Skeletal muscle tissue (tissue), 4 donors: Measurements from ENCODE around the gene TNIK. TPM values are rescaled to one million over a fixed set of nuclear protein-coding genes. Genes with fewer than 3 reads are reported as not detected.

Source experiments
- H3K27ac ChIP-seq: one replicate; pipeline ENCODE4 v1.7.0; 2013; ENCODE audit warnings: mild to moderate bottlenecking, low read depth, low read length, inconsistent platforms
- H3K27me3 ChIP-seq, 3 donors: one replicate each; pipeline ENCODE4 v1.7.0; 2013; ENCODE audit warnings: low read length in 3 of 3; ENCODE audit not compliant: control insufficient read depth in 3 of 3, insufficient read depth in 3 of 3
- H3K36me3 ChIP-seq, 3 donors: one replicate each; pipeline ENCODE4 v1.7.0; 2013; ENCODE audit warnings: low read length in 3 of 3; ENCODE audit not compliant: control insufficient read depth in 3 of 3, insufficient read depth in 3 of 3
- H3K4me1 ChIP-seq, 3 donors: one replicate each; pipeline ENCODE4 v1.7.0; 2013; ENCODE audit warnings: low read length in 3 of 3, mild to moderate bottlenecking in 3 of 3; ENCODE audit not compliant: control insufficient read depth in 3 of 3, insufficient read depth in 3 of 3
- H3K4me3 ChIP-seq, 3 donors: one replicate each; pipeline ENCODE4 v1.7.0; 2013; ENCODE audit warnings: low read length in 3 of 3
- H3K9ac ChIP-seq, 3 donors: one replicate each; pipeline ENCODE4 v1.7.0; 2013; ENCODE audit warnings: low read length in 3 of 3, mild to moderate bottlenecking in 3 of 3, moderate library complexity in 2 of 3, low read depth in 1 of 3
- H3K9me3 ChIP-seq, 3 donors: one replicate each; pipeline ENCODE4 v1.7.0; 2013; ENCODE audit warnings: low read length in 3 of 3; ENCODE audit not compliant: control insufficient read depth in 3 of 3
- total RNA-seq: library from RNA; depleted of rRNA; stranded (reverse); fragments of >200 nt; gene quantifications from one replicate; pipeline ENCODE4 v1.2.3, GENCODE V29; 2014
- donor health status: Osteomylitis.

TNIK gene
- total RNA-seq, 1 donor from 2014 or later = 31.3 TPM

DNA sequence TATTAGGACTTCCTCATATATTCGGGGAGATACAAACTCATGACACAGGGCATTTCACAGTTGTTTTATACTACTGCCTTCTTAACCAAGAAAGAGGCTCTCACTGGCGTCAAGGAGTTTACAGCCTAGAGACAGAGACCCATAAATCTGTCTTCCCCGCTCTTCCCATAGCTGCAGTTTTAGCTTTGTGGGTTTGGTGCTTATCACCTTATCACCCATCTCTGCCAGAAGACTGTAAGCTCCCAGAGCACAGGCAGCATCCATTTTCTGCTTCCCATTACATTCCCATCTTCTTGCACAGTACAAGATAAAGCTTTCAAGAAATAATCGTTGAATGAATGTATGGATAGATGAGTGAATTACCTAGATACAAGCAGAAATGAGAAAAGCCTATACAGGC is 144.3 kb downstream of the TNIK start:
- no peak overlapping the region for H3K9ac ChIP-seq
- H3K27me3 ChIP-seq = no peaks in the 10 kb centered on the region
- no peaks in the 10 kb centered on the region for H3K9me3 ChIP-seq
- H3K36me3 ChIP-seq = no peaks in the 10 kb centered on the region
- H3K4me1 ChIP-seq = peaks cover 5 to 23% (median 12%) of the 10 kb centered on the region in 3 donors
- H3K27ac ChIP-seq = no peak overlapping the region
- no peak overlapping the region for H3K4me3 ChIP-seq

DNA sequence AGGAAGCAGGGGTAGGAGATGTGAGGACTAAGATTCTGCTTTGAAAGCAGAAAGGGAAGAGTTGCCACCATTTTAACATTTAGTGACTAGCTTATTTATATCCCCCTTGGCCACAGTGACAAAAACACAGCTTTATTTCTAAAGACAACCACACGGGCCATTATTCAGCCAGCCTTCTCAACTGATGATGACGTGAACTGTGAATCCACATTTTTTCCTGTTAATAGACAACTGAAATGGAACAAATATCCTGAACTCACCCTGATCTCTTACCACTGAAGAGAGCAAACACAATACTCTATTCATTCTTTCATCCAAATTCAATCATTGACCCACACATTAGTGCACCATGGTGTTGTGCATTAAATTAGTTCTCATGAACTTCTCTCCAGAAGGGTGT is 145.1 kb downstream of the TNIK start:
- H3K9me3 ChIP-seq = no peaks in the 10 kb centered on the region
- no peak overlapping the region for H3K27ac ChIP-seq
- peaks cover 0 to 19% (median 6%) of the 10 kb centered on the region in 3 donors for H3K4me1 ChIP-seq
- no peaks in the 10 kb centered on the region for H3K27me3 ChIP-seq
- H3K4me3 ChIP-seq = no peak overlapping the region
- H3K9ac ChIP-seq = no peak overlapping the region
- H3K36me3 ChIP-seq = no peaks in the 10 kb centered on the region

DNA sequence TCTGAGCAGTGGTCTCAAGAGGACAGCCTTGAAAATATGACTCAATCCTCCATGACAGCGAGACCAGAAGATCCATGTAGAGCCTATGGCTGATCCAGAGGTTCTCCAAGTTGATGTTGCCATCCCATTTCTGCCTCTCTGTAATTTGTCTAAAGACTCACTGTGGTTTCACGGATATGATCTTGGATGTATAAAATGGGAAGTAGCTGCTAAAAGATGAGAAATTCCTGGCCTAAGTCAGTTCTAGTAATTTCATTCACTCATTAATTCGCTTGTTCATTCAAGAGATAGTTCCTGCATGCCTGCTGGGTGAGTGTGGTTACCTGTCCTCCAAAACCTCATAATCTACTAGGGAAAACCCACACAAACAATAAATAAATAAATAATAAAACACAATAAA is 145.9 kb downstream of the TNIK start:
- Histone ChIP-seq H3K27me3 (no peaks in the 10 kb centered on the region), H3K27ac (no peak overlapping the region), H3K4me3 (no peak overlapping the region), H3K36me3 (no peaks in the 10 kb centered on the region), H3K9me3 (no peaks in the 10 kb centered on the region), H3K9ac (no peak overlapping the region), H3K4me1 (peaks cover 0 to 15% (median 6%) of the 10 kb centered on the region in 3 donors)

DNA sequence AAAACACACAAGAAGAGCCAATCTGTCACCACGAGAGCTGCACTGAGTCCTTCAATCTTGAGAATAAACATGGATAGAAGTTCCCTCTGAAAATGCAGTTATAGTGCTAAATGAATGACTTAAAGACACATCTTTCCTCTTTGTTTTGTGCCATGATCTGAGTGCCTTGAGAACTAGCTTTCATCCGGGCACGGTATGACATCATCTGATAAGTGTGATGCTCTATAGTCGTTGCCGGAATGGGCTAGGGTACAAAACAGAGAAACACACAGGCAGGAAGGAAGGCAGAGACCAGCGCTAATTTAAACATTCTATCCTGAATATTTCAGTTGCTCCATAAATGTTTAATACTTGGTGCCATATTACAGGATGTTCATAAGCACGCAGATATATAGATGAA is 146.5 kb downstream of the TNIK start:
- Histone ChIP-seq H3K36me3 (no peaks in the 10 kb centered on the region), H3K27me3 (no peaks in the 10 kb centered on the region), H3K9ac (no peak overlapping the region), H3K4me3 (no peak overlapping the region), H3K27ac (no peak overlapping the region), H3K4me1 (peaks cover 0 to 15% (median 6%) of the 10 kb centered on the region in 3 donors), H3K9me3 (no peaks in the 10 kb centered on the region)

DNA sequence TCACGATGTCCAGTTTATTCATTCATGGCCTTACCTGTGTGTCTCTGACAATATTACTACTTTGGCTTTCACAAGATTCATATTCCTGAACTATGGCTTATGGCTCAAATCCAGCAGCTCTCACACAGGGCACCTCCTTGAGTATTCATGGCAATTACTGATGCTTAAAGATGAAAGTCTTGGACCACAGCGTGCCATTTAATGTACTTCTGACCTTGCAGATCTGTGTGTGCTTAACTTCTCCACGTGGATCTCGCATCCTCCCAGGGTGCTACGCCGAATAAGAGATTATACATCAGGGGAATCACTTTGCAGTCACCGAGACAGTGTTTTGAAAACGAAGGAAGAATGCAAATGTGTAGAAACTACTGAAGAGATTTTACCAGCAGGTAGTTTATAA is 147.5 kb downstream of the TNIK start:
- Histone ChIP-seq H3K27ac (no peak overlapping the region), H3K4me3 (no peak overlapping the region), H3K27me3 (no peaks in the 10 kb centered on the region), H3K36me3 (no peaks in the 10 kb centered on the region), H3K4me1 (peaks cover 0 to 13% (median 2%) of the 10 kb centered on the region in 3 donors), H3K9me3 (no peaks in the 10 kb centered on the region), H3K9ac (no peak overlapping the region)

DNA sequence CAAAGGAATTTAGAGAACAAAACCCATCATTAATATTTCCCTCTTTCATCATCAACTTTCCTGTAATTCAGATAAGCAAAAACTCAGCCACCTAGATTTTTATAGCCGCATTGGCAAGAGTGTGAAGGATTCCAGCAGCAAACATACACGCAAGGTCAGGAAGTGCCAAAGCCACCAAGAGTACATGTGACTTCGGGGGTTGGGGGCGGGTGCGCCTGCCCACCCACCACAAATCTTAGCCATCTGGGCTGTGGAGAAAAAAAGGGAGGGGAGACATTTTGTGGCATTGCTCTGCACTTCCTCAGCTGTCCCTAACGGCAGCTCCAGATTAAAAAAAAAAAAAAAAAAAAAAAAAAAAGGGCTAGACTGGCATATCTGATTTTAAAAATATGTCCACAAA is 148.4 kb downstream of the TNIK start:
- H3K4me1 ChIP-seq = peaks cover 2 to 9% (median 3%) of the 10 kb centered on the region in 3 donors
- no peaks in the 10 kb centered on the region for H3K9me3 ChIP-seq
- H3K36me3 ChIP-seq = no peaks in the 10 kb centered on the region
- no peaks in the 10 kb centered on the region for H3K27me3 ChIP-seq
- no peak overlapping the region for H3K9ac ChIP-seq
- no peak overlapping the region for H3K4me3 ChIP-seq
- no peak overlapping the region for H3K27ac ChIP-seq

DNA sequence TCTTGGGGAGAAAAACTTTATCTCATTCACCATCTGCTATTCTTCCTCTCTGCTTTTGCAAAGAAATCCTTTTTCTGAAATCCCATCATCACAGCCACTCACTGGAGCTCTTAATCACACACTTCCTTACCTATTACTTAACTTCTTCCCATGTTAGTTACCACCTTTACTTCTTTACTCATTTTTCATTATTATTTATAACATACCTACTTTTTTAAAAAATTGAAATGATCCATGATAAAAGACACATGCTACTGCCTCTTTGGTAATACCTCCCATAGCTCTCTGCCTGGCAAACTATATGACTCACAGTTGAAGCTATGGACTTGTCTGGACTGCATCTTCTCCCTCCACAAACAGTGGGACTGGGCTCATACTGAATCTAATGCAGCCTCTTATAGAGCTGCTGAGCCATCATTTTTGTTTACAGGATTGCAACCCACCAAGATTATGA is 150.3 kb downstream of the TNIK start:
- no peaks in the 10 kb centered on the region for H3K36me3 ChIP-seq
- H3K27me3 ChIP-seq = no peaks in the 10 kb centered on the region
- no peak overlapping the region for H3K4me3 ChIP-seq
- no peaks in the 10 kb centered on the region for H3K9me3 ChIP-seq
- no peak overlapping the region for H3K9ac ChIP-seq
- peaks cover 6 to 14% (median 7%) of the 10 kb centered on the region in 3 donors for H3K4me1 ChIP-seq
- no peak overlapping the region for H3K27ac ChIP-seq

DNA sequence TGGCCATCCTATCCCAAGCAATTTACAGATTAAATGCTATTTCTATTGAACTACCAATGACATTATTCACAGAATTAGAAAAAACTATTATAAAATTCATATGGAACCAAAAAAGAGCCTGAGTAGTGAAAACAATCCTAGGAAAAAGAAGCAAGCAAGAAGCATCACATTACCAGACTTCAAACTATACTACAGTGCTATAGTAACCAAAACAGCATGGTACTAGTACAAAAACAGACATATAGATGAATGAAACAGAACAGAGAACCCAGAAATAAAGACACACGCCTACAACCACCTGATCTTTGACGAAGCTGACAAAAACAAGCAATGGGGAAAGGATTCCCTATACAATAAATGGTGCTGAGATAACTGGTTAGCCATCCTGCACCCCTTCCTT is 152.2 kb downstream of the TNIK start:
- Histone ChIP-seq H3K36me3 (no peaks in the 10 kb centered on the region), H3K9me3 (no peaks in the 10 kb centered on the region), H3K27me3 (no peaks in the 10 kb centered on the region), H3K4me1 (peaks cover 6 to 14% (median 11%) of the 10 kb centered on the region in 3 donors), H3K4me3 (no peak overlapping the region), H3K27ac (no peak overlapping the region), H3K9ac (no peak overlapping the region)

DNA sequence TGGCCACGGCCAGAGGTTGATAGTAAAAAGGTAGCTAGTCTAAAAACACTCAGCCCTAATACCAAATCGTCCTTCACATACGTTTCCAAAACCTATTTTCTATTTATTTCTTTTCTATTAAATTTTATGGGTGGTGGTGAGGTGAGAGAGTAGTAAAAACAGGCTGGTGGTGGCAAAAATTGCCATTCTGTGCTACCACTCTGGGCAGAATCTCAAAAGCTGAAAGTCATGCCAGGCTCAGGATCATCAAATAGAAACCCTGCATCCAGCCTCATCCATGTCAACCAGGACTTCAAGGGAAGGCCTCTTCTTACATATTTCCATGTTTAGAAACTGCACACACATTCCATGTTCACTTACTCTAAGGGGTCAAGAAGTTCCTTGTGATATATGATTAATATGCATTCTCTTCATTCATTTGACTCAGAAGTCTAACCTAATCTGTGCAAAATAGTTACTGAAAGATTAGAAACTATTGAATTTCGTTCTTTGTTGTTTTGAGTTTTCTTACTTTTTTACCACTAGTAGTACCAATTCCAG is 153.1 kb downstream of the TNIK start:
- Histone ChIP-seq H3K36me3 (no peaks in the 10 kb centered on the region), H3K9me3 (no peaks in the 10 kb centered on the region), H3K4me1 (peaks cover 11 to 17% (median 15%) of the 10 kb centered on the region in 3 donors), H3K27ac (peak overlapping the region; percentile 80), H3K27me3 (no peaks in the 10 kb centered on the region), H3K4me3 (peak overlapping the region in 1 of 3 donors; percentile 39), H3K9ac (peak overlapping the region in 1 of 3 donors; percentile 72)

DNA sequence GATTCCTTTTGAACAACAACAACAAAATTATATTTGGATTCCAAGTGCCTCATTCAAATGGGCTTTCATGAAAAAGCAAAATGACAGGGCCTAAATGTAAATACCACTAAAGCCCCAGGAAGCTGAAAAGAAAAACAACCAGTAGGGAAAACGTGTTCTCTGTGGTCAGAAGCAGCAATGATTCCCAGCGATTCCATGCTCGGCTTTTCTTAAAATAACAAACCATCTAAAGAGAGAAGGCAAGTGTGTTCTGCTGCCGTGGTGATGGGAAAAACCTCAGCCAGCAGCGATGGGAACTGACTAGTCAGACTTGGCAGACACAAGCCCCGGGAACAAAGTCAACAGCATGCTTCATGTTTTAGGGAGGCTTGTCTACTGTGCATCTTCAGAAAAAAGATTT is 153.6 kb downstream of the TNIK start:
- Histone ChIP-seq H3K36me3 (no peaks in the 10 kb centered on the region), H3K4me1 (peaks cover 14 to 21% (median 19%) of the 10 kb centered on the region in 3 donors), H3K4me3 (peak overlapping the region in 2 of 3 donors; percentile 25 to 39), H3K9ac (peak overlapping the region; percentile 51 to 72 (median 62)), H3K9me3 (no peaks in the 10 kb centered on the region), H3K27me3 (no peaks in the 10 kb centered on the region), H3K27ac (peak overlapping the region; percentile 80)
